GM19035 (cell line): ENCODE data around the gene SMIM33.
"Not testable (repeated sequence)": the region's sequence is repeated elsewhere in the genome, so short reads cannot be mapped to it uniquely, and the experiment has no call there.

Experiments used
- ATAC-seq: cut with Tn5 transposase; IDR thresholded peaks from one replicate; pipeline ENCODE4 v1.9.1; 2021; ENCODE audit not compliant: unreplicated experiment

Gene SMIM33

GRCh38 chr5:139470821-139471300 lies at the start of gene SMIM33:
Gene SMIM33 (plus strand): TSS chr5:139471004. CDS start chr5:139471122, 118 bp downstream.
- ATAC-seq, result no peak

- ATAC-seq, result no peak
Observed at GRCh38 chr5:139422307-139422893, 48.4 kb upstream of the SMIM33 start.

GRCh38 chr5:139425497-139425896 lies 45.3 kb upstream of the SMIM33 start:
- no peak for ATAC-seq

DNA sequence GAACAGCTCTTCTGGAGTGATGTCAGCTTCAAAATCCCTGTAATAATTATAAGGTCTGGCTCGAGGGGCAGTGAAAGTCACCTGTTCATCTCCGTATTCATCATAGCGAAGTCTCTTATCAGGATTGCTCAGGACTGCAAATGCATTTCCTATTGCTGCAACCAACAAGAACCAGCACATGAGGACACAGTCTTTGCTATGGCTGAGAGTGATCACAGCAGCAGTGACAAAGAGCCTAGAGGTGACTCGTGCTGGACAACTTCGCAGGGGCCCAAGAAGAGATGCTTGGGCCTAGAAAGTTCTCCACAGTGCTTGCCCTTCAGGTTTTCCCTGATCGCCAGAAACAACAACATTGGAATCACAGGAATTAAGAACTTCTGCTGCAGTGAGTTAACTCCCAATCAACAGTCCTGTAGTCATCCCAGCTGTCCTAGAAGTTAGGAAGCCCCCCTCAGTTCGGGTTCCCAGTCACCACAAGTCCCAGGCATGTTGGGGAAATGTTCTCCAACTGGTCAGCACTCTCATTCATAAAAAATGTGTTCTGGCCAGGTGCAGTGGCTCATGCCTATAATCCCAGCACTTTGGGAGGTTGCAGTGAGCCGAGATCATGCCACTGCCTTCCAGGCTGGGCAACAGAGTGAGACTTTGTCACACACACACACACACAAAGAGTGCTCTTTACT lies 44.5 kb upstream of the SMIM33 start:
- ATAC-seq, result no peak

DNA sequence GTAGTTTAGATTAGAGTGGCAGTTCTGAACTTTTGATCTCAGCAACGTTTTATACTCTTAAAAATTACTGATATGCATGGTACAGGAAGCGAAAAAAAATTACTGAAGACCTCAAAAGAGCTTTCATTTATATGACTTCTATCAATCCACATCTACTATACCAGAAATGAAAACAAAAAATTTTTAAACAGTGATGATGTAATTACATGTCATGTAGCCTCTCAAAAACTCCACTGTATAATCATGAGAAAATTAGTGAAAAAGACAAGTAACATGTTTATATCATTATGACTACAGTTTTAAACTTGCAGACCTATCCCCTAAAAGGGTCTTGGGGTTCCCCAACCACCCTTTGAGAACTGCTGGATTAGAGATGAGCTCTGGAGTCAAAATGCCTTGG lies 40.8 kb upstream of the SMIM33 start:
- no peak for ATAC-seq

DNA sequence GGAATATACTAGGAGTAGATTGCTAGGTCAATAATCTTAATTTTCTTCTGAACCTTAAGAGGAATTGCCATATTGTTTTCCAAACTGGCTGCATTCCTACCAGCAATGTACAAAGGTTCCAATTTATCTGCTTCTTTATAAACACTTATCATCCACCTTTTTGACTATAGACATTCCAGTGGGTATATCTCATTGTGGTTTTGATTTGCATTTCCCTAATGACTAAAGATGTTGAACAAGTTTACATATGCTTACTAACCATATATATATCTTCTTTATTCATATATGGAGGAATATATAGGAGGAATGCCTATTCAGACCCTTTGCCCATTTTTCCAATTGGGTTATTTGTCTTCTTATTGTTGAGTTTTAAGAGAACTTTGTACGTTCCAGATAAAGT lies 39.1 kb upstream of the SMIM33 start:
- ATAC-seq, result no peak

- no peak for ATAC-seq
Observed at GRCh38 chr5:139435676-139436075, 35.1 kb upstream of the SMIM33 start.

- ATAC-seq, result no peak
Observed at GRCh38 chr5:139438707-139439012, 32.1 kb upstream of the SMIM33 start.

DNA sequence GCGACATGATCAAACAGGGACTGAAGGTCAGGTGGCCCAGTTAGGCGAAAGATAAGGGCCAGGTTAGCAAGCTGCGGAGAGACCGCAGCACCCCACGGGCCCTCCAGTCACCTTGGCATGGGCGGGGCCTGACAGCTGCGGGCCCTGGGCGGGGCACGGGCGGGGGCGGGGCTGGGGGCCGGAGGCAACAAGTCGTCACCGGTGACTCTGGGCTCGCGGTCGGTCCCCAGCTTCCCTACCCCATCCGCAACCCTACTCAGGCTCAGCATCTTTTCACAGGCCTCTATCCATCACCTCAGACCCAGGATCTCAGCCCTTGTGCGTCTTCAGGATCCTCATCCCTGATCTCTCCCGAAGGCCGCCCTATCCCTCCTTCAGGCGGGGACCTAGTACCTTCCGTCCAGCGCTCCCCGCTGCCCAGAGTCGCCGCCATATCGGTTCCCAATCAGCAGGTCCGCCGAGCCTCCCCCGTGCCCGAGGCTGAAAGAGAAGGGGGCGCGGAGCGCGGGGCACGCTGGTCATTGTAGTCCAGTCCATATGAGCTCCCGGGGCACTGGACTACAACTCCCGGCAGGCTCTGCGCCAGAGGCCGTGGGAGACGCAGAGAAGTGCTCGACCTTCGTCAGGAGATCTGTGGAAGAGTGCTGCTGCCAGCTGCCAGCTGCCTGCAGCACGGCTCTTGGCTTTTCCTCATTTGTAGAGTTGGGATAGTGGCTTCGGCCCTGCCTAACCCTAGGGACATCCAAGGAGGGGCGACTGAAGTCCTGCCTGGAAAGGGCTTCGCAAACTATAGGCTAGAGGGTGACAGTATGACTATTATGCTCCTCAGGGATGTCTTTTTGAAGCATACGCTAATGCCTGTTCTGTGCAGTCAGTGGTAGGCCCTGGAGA lies 31.5 kb upstream of the SMIM33 start, which contains the start of gene DNAJC18:
Gene DNAJC18, minus strand, starts transcription at position 513 of the 891 bp plus-strand sequence. Its CDS starts 80 bp downstream, at position 433.
- ATAC-seq, result peak; percentile 90

- ATAC-seq, result not testable (repeated sequence)
Observed at GRCh38 chr5:139440416-139440815, 30.4 kb upstream of the SMIM33 start.

GRCh38 chr5:139443831-139444453 lies 26.9 kb upstream of the SMIM33 start:
- no peak for ATAC-seq

DNA sequence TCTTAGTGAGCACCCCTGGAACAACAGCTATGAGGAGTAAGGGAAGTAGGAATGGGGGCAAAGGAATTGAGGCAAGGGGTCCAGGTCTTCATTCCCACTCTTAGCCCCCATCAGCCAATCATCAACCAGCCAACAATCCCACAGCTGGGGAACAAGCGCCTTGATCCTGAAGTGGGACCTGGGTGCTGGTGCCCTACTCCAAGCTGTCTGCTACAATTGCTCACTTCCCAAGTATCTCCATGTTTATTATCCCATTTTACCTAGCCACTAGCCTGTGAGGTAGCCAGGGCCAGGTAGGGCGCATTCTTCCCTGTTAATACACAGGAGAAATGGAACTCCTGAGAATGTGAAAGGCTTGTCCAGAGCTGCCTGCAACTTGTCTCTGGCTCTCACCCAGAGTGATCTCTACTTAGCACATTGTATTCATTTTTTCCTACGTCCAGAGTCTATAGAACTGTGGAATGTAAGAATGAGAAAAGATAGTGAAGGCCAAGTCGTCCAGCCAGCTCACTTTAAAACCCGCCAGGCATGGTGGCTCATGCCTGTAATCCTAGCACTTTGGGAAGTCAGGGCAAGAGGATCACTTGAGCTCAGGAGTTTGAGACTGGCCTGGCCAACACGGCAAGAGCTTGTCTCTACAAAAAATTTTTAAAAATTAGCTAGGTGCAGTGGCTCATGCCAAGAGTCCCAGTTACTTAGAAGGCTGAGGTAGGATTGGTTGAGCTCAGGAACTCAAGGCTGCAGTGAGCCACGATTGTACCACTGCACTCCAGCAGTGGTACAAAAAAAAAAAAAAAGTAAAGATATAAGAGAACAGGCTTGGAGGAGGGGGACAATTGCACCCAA lies 25.3 kb upstream of the SMIM33 start:
- ATAC-seq, result no peak

GRCh38 chr5:139446956-139447779 lies 23.6 kb upstream of the SMIM33 start:
- ATAC-seq, result peak; percentile 60

GRCh38 chr5:139451176-139451575 lies 19.6 kb upstream of the SMIM33 start:
- ATAC-seq, result no peak

DNA sequence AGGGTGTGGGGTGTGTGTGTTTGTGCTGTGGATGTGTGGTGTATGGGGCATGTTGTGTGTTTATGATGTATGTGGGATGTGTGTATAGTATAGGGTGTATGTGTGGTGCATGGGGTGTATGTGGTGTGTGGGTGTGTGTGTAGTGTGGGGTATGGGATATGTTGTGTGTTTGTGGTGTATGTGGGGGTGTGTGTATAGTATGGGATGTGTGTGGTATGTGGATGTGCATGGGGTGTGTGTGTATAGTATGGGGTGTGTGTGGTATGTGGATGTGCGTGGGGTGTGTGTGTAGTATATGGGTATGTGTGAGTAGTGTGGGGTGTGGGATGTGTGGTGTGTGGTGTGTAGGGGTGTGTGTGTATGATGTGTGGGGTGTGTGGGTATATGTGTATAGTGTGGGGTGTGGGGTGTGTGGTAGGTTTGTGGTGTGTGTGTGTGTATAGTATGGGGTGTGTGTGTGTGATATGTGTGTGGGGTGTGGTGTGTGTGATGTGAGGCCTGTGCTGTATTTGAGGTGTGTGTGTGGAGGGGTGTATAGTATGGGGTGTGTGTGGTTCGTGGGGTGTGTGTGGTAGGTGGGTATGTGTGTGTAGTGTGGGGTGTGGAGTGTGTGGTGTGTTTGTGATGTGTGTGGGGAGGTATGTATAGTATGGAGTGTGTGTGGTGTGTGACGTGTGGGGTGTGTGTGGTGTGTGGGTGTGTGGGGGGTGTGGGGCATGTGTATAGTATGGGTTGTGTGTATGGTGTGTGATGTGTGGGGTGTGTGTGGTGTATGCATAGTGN lies 18.7 kb upstream of the SMIM33 start:
- ATAC-seq, result no peak

- no peak for ATAC-seq
Observed at GRCh38 chr5:139453683-139454567, 16.9 kb upstream of the SMIM33 start.

GRCh38 chr5:139454568-139455290 lies 16.1 kb upstream of the SMIM33 start:
- ATAC-seq, result no peak
